SU-DHL-6 (cell line): ENCODE measurements around the gene PMM2.

Experiments
- CTCF ChIP-seq: fragments of 200-600 bp; sonication (generic); IDR thresholded peaks from one replicate; pipeline ENCODE4 v1.5.1; 2017; ENCODE audit warnings: antibody characterized with exemption, mild to moderate bottlenecking, low read length, moderate library complexity; ENCODE audit not compliant: insufficient read depth, poor library complexity, severe bottlenecking
- EZH2phosphoT487 ChIP-seq: fragments of 200-600 bp; sonication (generic), shearing (Covaris generic); conservative IDR thresholded peaks from 2 replicates; pipeline ENCODE4 v1.6.1; 2018; ENCODE audit warnings: mild to moderate bottlenecking, antibody characterized with exemption, low read length, moderate library complexity, mixed read lengths

GRCh38 chr16:8878523-8878911 lies 80.9 kb downstream of the PMM2 start:
- TF ChIP-seq CTCF = no peak
- TF ChIP-seq EZH2phosphoT487 = no peak
